ENCODE data around the gene SNAPC5. TPM values are rescaled to one million over a fixed set of nuclear protein-coding genes. Genes with fewer than 3 reads are reported as not detected.

The SNAPC5 gene
- total RNA-seq, 4 donors from 2014 or later = 2.6 to 64.0 (median 32.1) TPM

DNA sequence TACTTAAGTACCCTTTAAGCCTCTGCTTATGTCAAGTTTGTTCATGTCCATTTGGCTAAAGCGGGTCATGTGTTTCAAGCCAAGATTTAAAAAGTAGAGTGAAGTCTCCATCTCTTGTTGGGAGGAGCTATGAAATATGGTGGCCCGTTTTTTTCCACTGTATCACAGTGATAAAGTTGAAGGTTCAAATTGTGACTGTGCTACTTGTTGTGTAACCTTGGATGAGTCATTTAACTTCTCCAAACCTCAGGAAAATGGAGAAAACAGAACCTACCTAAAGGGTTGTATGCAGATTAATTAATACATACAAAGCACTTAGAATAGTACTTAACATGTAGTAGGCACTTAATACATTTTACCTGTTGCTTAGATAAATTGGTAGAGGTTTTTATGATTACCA lies 43.4 kb downstream of the SNAPC5 start:
- Histone ChIP-seq H3K4me1 (no peaks in the 10 kb centered on the region), H3K4me3 (no peak overlapping the region), H3K27ac (no peak overlapping the region), H3K36me3 (peaks cover 0 to 3% (median 0%) of the 10 kb centered on the region in 4 donors), H3K9me3 (no peaks in the 10 kb centered on the region), H3K27me3 (no peaks in the 10 kb centered on the region)
- 76 to 87% methylated on average over 2 of the region's 2 CpGs for WGBS, 2 donors (ENCODE audit: low coverage in 1 of 2)
- in situ Hi-C loops (cut with MboI; ENCODE audit: low pct_ligation_motif_present in 1 of 4, low pct_unique_long_range_greater_than_20kb in 1 of 4, low sequenced_read_pairs in 3 of 4) = no loop called here
- intact Hi-C loops (cut with DNase I; ENCODE audit: low total_unique reads) = no loop called here
- no peak for TF ChIP-seq EP300 (IDR thresholded peaks at IDR 0.05; ENCODE audit: low read depth)
- TF ChIP-seq, protein P1, sequence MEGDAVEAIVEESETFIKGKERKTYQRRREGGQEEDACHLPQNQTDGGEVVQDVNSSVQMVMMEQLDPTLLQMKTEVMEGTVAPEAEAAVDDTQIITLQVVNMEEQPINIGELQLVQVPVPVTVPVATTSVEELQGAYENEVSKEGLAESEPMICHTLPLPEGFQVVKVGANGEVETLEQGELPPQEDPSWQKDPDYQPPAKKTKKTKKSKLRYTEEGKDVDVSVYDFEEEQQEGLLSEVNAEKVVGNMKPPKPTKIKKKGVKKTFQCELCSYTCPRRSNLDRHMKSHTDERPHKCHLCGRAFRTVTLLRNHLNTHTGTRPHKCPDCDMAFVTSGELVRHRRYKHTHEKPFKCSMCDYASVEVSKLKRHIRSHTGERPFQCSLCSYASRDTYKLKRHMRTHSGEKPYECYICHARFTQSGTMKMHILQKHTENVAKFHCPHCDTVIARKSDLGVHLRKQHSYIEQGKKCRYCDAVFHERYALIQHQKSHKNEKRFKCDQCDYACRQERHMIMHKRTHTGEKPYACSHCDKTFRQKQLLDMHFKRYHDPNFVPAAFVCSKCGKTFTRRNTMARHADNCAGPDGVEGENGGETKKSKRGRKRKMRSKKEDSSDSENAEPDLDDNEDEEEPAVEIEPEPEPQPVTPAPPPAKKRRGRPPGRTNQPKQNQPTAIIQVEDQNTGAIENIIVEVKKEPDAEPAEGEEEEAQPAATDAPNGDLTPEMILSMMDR (IDR thresholded peaks at IDR 0.05) = no peak
- no peak for TF ChIP-seq POLR2AphosphoS5 (IDR thresholded peaks at IDR 0.05)
- TF ChIP-seq POLR2A (IDR thresholded peaks at IDR 0.05) = no peak
- DNase-seq = no peak

DNA sequence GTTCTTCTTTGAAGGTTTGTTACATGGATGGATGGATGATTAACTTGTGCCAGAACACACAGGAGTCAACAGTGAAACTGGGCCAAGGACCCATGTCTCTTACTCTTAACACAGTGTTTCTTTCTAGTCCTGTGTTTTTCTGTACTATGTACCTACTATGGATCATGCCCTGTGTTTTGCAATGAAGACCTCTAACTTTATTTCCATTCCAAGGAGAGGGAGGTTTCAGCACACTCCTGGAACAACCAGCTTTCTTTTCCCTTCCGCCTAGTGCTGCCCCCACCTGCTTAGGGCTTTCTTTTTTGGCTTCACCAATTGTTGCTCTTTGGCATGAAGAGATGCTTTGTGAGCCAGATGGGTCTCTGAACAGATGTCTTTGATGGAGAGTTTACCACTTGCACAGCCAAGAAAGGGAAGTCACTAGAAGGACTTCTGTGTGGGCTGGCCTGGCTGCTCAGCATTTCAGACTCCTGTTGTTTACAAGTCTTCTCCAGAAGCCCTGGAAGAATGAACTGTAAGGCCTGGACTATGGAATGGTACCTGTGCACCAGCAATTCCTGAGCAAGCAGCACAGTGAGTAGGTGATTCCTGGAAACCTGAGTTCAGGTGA lies 44.5 kb downstream of the SNAPC5 start:
- WGBS, 2 donors (ENCODE audit: low coverage in 1 of 2) = 76 to 83% methylated on average over 1 of the region's 1 CpG

GRCh38 chr15:66452420-66452819 lies 45.1 kb downstream of the SNAPC5 start:
- no peaks in the 10 kb centered on the region for H3K4me1 ChIP-seq
- WGBS, 2 donors (ENCODE audit: low coverage in 1 of 2) = 68 to 92% methylated on average over 4 of the region's 4 CpGs
- TF ChIP-seq EP300 (IDR thresholded peaks at IDR 0.05; ENCODE audit: low read depth) (no peak), POLR2A (IDR thresholded peaks at IDR 0.05) (no peak), POLR2AphosphoS5 (IDR thresholded peaks at IDR 0.05) (no peak)
- TF ChIP-seq, protein P1 (IDR thresholded peaks at IDR 0.05) = no peak
- H3K4me3 ChIP-seq = no peak overlapping the region
- no peak for DNase-seq
- no peaks in the 10 kb centered on the region for H3K27me3 ChIP-seq
- in situ Hi-C loops (cut with MboI; ENCODE audit: low pct_ligation_motif_present in 1 of 4, low pct_unique_long_range_greater_than_20kb in 1 of 4, low sequenced_read_pairs in 3 of 4) = no loop called here
- H3K27ac ChIP-seq = no peak overlapping the region
- H3K36me3 ChIP-seq = peaks cover 0 to 3% (median 0%) of the 10 kb centered on the region in 4 donors
- H3K9me3 ChIP-seq = no peaks in the 10 kb centered on the region
- intact Hi-C loops (cut with DNase I; ENCODE audit: low total_unique reads) = no loop called here

More for the DNA sequence above, 44.5 kb downstream of the SNAPC5 start:
- Histone ChIP-seq H3K36me3 (peaks cover 0 to 3% (median 0%) of the 10 kb centered on the region in 4 donors), H3K9me3 (no peaks in the 10 kb centered on the region), H3K27ac (no peak overlapping the region), H3K27me3 (no peaks in the 10 kb centered on the region), H3K4me1 (no peaks in the 10 kb centered on the region), H3K4me3 (no peak overlapping the region)
- intact Hi-C loops (cut with DNase I; ENCODE audit: low total_unique reads) = no loop called here
- no peak for TF ChIP-seq EP300 (IDR thresholded peaks at IDR 0.05; ENCODE audit: low read depth)
- TF ChIP-seq POLR2A (IDR thresholded peaks at IDR 0.05) = no peak
- TF ChIP-seq POLR2AphosphoS5 (IDR thresholded peaks at IDR 0.05) = no peak
- TF ChIP-seq, protein P1 (IDR thresholded peaks at IDR 0.05) = no peak
- in situ Hi-C loops (cut with MboI; ENCODE audit: low pct_ligation_motif_present in 1 of 4, low pct_unique_long_range_greater_than_20kb in 1 of 4, low sequenced_read_pairs in 3 of 4) = no loop called here
- no peak for DNase-seq

Small RNA genes lying within 50 kb of the gene (small RNA-seq; reads per million reads assigned to genes)
- gene MIR4512 (0 reads per million in 4 donors), gene RF01159 (0 reads per million in 4 donors), gene SNORD16 (0 reads per million in 4 donors), gene SNORD18A (0 reads per million in 4 donors), gene SNORD18B (0 reads per million in 4 donors), gene SNORD18C (0 reads per million in 4 donors)

Other genes starting within 250 kb of the SNAPC5 start
- gene MEGF11, start 244.0 kb downstream of the SNAPC5 start, total RNA-seq = under 1 TPM in 1 of 4 donors, not detected in 3; 0.16 TPM
- 10 to 100 TPM; 17.6 to 24.8 (median 24.3) TPM for gene DIS3L, start 204.2 kb downstream of the SNAPC5 start, total RNA-seq
- gene TIPIN, start 141.1 kb downstream of the SNAPC5 start, total RNA-seq = 1 to 10 TPM in 3 of 4 donors, not detected in 1; 2.2 to 4.0 (median 2.5) TPM
- gene MAP2K1, start 110.8 kb downstream of the SNAPC5 start, total RNA-seq = 10 to 100 TPM; 14.7 to 83.0 (median 40.0) TPM
- 1,000 to 10,000 TPM; 1,084 to 1,586 (median 1,392) TPM for gene RPL4, start 7.1 kb upstream of the SNAPC5 start, total RNA-seq
- 1 to 10 TPM; 1.9 to 6.8 (median 4.4) TPM for gene ZWILCH, start 7.6 kb upstream of the SNAPC5 start, total RNA-seq
- not detected for gene LCTL, start 68.2 kb upstream of the SNAPC5 start, total RNA-seq
- 100 to 1,000 TPM in 1 of 4 donors, 10 to 100 TPM in 1, 1 to 10 TPM in 2; 6.7 to 214 (median 9.3) TPM for gene SMAD6, start 204.5 kb upstream of the SNAPC5 start, total RNA-seq